Stomach (tissue), 9 donors: ENCODE results near the gene PC. TPM values are rescaled to one million over a fixed set of nuclear protein-coding genes. Genes with fewer than 3 reads are reported as not detected.

Source experiments
- DNase-seq, 2 donors: peaks; one replicate each; pipeline versions ENCODE4 v3.0.0 to v3.0.0-alpha.2; 2013 to 2019
- H3K27ac ChIP-seq, 5 donors: fragments of 200-600 bp in 4 of 5; sonication (generic) in 4 of 5; one replicate each; pipeline ENCODE4 v1.5.1; 2013 to 2019; ENCODE audit warnings: mild to moderate bottlenecking in 1 of 5, moderate library complexity in 1 of 5
- H3K27me3 ChIP-seq, 3 donors: fragments of 200-600 bp; sonication (generic); one replicate each; pipeline ENCODE4 v1.5.1; 2017 to 2019; ENCODE audit warnings: mixed run types in 1 of 3
- H3K36me3 ChIP-seq, 4 donors: fragments of 200-600 bp; sonication (generic); 1 replicate in 3 of 4; 2 replicates in 1 of 4; pipeline ENCODE4 v1.5.1; 2016 to 2019
- H3K4me1 ChIP-seq, 4 donors: fragments of 200-600 bp; sonication (generic); one replicate each; pipeline ENCODE4 v1.5.1; 2016 to 2019
- H3K4me3 ChIP-seq, 4 donors: fragments of 200-600 bp; sonication (generic) in 3 of 4; one replicate each; pipeline ENCODE4 v1.5.1; 2016 to 2019; ENCODE audit warnings: mild to moderate bottlenecking in 1 of 4
- H3K9me3 ChIP-seq, 4 donors: fragments of 200-600 bp; sonication (generic); one replicate each; pipeline ENCODE4 v1.5.1; 2016 to 2019
- CTCF ChIP-seq, 7 experiments: fragments of 450-650 bp in 4 of 7; fragments of 200-600 bp in 3 of 7; sonication (generic) in 3 of 7; IDR thresholded peaks; one replicate each; pipeline ENCODE4 v1.5.1; 2016 to 2019; ENCODE audit warnings: antibody characterized with exemption in 7 of 7, control low read depth in 2 of 7, mild to moderate bottlenecking in 1 of 7
- EP300 ChIP-seq: sonication (generic); formaldehyde crosslinking; IDR thresholded peaks from one replicate; pipeline ENCODE4 v1.6.1; 2017; ENCODE audit warnings: antibody characterized with exemption
- POLR2A ChIP-seq, 4 donors: fragments of 450-650 bp; IDR thresholded peaks; one replicate each; pipeline ENCODE4 v1.6.1; 2016; ENCODE audit warnings: antibody characterized with exemption in 4 of 4, control low read depth in 2 of 4, mild to moderate bottlenecking in 1 of 4, moderate library complexity in 1 of 4
- POLR2AphosphoS5 ChIP-seq, 3 donors: sonication (generic); formaldehyde crosslinking; IDR thresholded peaks; one replicate each; pipeline ENCODE4 v1.6.1; 2016; ENCODE audit warnings: antibody characterized with exemption in 3 of 3
- WGBS, 5 donors: extraction: QIAGEN DNeasy Blood & Tissue Kit in 3 of 5; methylation state at CpG; one replicate each; pipeline versions ENCODE4 v1.1.5 to v1.1.7; 2013 to 2018; 5-methylcytosine and 5-hydroxymethylcytosine counted together
- intact Hi-C: fragments of 100-400 bp; cut with DNase I; formaldehyde crosslinking; loops from one replicate; pipeline ENCODE4 v1.15.1; 2023; ENCODE audit warnings: low total_unique reads
- polyA plus RNA-seq, 3 donors: library from polyadenylated mRNA; stranded (reverse); fragments of 200-250 nt; gene quantifications; one replicate each; pipeline ENCODE4 v1.2.3, GENCODE V29; 2013
- total RNA-seq, 5 donors: library from RNA; depleted of rRNA; stranded (reverse); fragments of >200 nt; gene quantifications; one replicate each; pipeline versions ENCODE4 v1.1.0 to v1.2.3, GENCODE V29; 2014 to 2016
- donor health status: healthy with polysubstance abuse.
- donor health status: Bipolar disorder and iron deficiency.
- donor health status: healthy.

PC gene
- total and polyA plus RNA-seq, 8 donors, result 0.58 to 86.0 (median 22.3) TPM

DNA sequence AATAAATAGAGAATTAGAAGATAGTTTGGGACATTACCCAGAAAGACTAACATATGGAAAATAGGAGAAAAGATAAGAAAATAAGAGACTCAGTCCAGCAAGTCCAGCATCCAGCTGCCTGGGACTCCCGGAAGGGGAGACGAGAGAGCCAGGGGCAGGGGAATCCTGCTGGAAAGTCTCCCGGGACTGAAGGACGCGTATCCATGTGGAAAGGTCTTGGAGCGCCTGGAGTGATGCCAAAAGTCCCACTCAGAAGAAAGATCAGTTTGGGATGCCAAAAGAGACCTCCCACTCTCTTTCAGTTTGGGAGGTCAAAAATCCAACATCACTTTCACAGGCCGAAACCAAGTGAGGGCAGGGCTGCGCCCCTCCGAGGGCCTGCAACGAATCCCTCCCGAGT, 70.7 kb downstream of the PC start:
- WGBS, 5 donors, result 77 to 93% (median 83%) methylated on average over 11 of the region's 11 CpGs
- no peaks in the 10 kb centered on the region for H3K9me3 ChIP-seq
- no peaks in the 10 kb centered on the region for H3K27me3 ChIP-seq
- H3K4me3 ChIP-seq, result no peak overlapping the region
- H3K36me3 ChIP-seq, result no peaks in the 10 kb centered on the region
- DNase-seq, result peak in 1 of 2 donors; percentile 58
- intact Hi-C loops, result no loop called here
- no peak overlapping the region for H3K27ac ChIP-seq
- peaks cover 20 to 31% (median 24%) of the 10 kb centered on the region in 4 donors for H3K4me1 ChIP-seq
- TF ChIP-seq EP300 (no peak), CTCF (IDR thresholded peaks at IDR 0.05) (no peak), POLR2A (IDR thresholded peaks at IDR 0.05) (no peak), POLR2AphosphoS5 (IDR thresholded peaks at IDR 0.05) (no peak)

DNA sequence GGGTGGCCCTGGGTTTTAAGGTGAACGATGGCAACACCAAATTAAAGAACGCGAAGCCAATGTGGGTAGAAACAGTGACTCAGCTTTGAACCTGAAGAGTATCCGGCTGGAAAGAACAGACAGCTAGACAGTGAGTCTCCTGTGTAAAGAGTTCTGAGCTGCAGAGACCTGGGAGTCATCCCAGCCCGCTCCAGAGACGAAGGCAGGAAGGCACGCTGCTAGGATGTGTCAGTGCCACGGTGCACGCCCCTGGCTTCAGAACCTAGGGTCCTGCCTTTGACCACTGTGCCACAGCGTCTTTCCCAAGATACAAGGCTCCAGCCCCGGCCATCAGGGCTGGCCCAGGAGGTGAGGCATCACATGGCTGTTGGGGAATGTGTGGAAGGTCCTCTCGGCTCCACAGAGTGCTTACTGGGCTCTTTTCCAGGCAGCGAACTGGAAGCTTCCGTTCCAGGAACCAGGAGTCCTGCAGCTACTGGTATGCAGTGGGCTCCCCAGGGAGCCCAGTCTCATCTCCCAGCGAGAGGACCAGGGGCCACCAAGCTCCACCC, 71.4 kb downstream of the PC start:
- intact Hi-C loops, result no loop called here
- H3K27me3 ChIP-seq, result no peaks in the 10 kb centered on the region
- H3K27ac ChIP-seq, result no peak overlapping the region
- peak in 1 of 2 donors; percentile 58 for DNase-seq
- TF ChIP-seq POLR2AphosphoS5 (IDR thresholded peaks at IDR 0.05) (no peak), POLR2A (IDR thresholded peaks at IDR 0.05) (no peak), CTCF (IDR thresholded peaks at IDR 0.05) (no peak), EP300 (no peak)
- no peaks in the 10 kb centered on the region for H3K36me3 ChIP-seq
- no peaks in the 10 kb centered on the region for H3K9me3 ChIP-seq
- H3K4me3 ChIP-seq, result no peak overlapping the region
- peaks cover 26 to 33% (median 32%) of the 10 kb centered on the region in 4 donors for H3K4me1 ChIP-seq
- 67 to 79% (median 70%) methylated on average over 13 to 15 of the region's 15 CpGs for WGBS, 5 donors

DNA sequence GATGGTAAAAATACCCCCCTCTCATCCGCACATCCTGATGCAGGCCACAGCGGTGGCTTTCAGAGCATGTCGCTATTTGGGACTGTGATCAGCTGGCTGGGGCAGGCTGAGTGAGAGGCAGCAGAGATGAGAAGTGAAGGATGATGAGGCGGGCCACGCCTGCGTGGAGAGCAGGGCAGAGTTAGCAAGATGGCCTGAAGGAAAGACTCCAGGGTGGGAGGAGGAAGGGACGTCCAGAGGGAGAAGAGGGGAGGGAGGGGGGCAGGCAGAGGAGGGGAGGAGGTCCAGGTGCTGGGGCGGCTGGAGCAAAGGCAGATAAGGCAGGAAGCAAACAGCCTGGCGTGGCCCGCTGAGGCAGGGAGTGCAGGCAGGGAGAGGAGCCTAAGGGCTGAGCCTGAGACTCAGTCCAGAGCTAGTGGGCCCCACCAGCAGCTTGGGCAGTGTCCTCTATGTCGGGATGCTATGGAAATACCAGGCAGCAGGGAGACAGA, 72.2 kb downstream of the PC start:
- Histone ChIP-seq H3K4me1 (peaks cover 34 to 40% (median 37%) of the 10 kb centered on the region in 4 donors), H3K9me3 (no peaks in the 10 kb centered on the region), H3K4me3 (no peak overlapping the region), H3K27me3 (no peaks in the 10 kb centered on the region), H3K27ac (peak overlapping the region in 1 of 5 donors; percentile 20), H3K36me3 (no peaks in the 10 kb centered on the region)
- TF ChIP-seq CTCF (IDR thresholded peaks at IDR 0.05), result no peak
- TF ChIP-seq POLR2A (IDR thresholded peaks at IDR 0.05), result no peak
- no peak for TF ChIP-seq EP300
- no peak for TF ChIP-seq POLR2AphosphoS5 (IDR thresholded peaks at IDR 0.05)
- DNase-seq, result peak; percentile 49 to 50
- 47 to 67% (median 60%) methylated on average over 11 of the region's 11 CpGs for WGBS, 5 donors
- intact Hi-C loops, result no loop called here

DNA sequence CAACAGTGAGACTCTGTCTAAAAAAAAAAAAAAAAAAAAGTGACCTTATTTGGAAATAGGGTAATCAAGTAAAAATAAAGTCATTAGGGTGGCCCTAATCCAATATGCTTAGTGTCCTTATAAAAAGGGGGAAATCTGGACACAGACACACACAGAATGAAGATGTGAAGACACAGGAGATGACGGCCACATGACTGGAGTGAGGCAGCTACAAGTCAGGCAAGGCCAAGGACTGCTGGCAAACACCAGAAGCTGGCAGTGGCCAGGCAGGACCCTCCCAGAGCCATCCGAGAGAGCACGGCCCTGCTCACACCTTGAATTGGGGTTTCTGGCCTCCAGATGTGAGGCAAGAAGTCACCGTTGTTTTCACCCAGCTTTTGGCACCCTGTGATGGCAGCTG, 72.7 kb downstream of the PC start:
- peaks cover 39 to 45% (median 42%) of the 10 kb centered on the region in 4 donors for H3K4me1 ChIP-seq

More for the DNA sequence above, 72.7 kb downstream of the PC start:
- Histone ChIP-seq H3K27ac (no peak overlapping the region), H3K4me3 (no peak overlapping the region), H3K36me3 (no peaks in the 10 kb centered on the region), H3K9me3 (no peaks in the 10 kb centered on the region), H3K27me3 (no peaks in the 10 kb centered on the region)
- intact Hi-C loops, result no loop called here
- no peak for DNase-seq
- TF ChIP-seq EP300 (no peak), CTCF (IDR thresholded peaks at IDR 0.05) (no peak), POLR2AphosphoS5 (IDR thresholded peaks at IDR 0.05) (no peak), POLR2A (IDR thresholded peaks at IDR 0.05) (no peak)
- 73 to 96% (median 77%) methylated on average over 4 of the region's 4 CpGs for WGBS, 5 donors
